Eye (tissue), 1 donor: Measurements from ENCODE around the gene SUDS3.
"Not testable (repeated sequence)": the region's sequence is repeated elsewhere in the genome, so short reads cannot be mapped to it uniquely, and the experiment has no call there.

Experiments
- DNase-seq: peaks from one replicate; pipeline ENCODE4 v3.0.0-alpha.2; 2015

SUDS3 gene, protein sequence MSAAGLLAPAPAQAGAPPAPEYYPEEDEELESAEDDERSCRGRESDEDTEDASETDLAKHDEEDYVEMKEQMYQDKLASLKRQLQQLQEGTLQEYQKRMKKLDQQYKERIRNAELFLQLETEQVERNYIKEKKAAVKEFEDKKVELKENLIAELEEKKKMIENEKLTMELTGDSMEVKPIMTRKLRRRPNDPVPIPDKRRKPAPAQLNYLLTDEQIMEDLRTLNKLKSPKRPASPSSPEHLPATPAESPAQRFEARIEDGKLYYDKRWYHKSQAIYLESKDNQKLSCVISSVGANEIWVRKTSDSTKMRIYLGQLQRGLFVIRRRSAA

DNA sequence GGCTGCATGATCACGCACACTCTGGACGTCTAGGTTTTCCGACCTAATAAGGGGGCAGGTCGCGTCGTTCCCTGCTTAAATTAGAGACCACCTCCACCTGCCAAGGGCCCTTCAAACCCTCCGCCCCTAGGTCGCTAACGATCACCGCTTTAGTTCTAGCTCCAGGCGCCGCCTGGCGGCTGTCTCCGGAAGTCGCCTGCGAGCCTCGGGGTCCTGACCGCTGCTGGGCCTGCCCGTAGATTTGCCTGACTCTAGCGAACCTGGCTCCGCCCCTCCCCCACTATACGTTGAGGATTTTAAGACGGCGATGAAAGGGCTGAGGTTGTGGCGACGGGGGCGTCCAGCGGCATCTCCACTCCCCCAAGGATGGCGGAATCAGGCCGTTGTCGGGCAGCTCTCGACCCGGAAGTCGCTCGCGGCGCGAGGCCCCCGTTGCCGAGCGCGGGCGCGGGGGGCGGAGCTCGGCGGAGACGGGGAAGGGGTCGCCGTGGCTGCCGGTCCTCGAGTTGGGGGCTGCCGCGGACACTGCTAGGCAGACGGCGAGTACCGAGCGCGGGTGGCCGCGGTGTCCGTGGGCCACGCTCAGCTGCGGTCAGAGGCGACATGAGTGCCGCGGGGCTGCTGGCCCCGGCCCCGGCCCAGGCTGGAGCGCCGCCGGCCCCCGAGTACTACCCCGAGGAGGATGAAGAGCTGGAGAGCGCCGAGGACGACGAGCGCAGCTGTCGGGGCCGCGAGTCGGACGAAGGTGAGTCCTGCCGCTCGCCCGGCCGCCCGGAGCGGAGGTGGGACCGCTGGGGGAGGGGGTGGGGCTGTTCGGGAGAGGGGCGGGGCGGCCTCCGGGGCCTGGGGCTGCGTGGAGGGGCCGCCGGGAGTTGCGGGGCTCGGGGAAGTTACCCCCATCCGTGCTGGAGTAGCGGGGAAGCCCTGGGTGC lies at the start of gene SUDS3:
Gene SUDS3 (plus strand): TSS at position 467 of the 932 bp plus-strand sequence. CDS start 137 bp downstream, at position 604.
- DNase-seq: peak; percentile 97

GRCh38 chr12:118326991-118327390 lies 49.4 kb upstream of the SUDS3 start:
- DNase-seq: peak; percentile 14

GRCh38 chr12:118327391-118327790 lies 49.0 kb upstream of the SUDS3 start:
- peak; percentile 10 for DNase-seq

- DNase-seq: no peak
Observed at GRCh38 chr12:118328486-118329330, 47.6 kb upstream of the SUDS3 start.

- peak; percentile 14 for DNase-seq
Observed at GRCh38 chr12:118330421-118331018, 45.8 kb upstream of the SUDS3 start.

- DNase-seq: no peak
Observed at GRCh38 chr12:118332511-118332910, 43.8 kb upstream of the SUDS3 start.

DNA sequence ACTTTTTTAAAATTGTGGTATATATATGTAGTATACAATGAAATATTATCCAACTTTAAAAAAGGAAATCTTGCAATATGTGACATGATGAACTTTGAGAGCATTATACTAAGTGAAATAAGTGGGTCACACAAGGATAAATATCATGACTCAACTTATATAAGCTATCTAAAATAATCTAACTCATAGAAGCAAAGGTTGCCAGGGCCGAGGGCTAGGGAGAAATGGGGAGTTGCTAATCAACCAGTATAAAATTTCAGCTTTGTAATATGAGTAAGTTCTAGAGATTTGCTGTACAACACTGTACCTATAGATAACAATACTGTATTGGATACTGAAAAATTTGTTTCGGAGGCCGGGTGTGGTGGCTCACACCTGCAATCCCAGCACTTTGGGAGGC lies 42.1 kb upstream of the SUDS3 start:
- no peak for DNase-seq

DNA sequence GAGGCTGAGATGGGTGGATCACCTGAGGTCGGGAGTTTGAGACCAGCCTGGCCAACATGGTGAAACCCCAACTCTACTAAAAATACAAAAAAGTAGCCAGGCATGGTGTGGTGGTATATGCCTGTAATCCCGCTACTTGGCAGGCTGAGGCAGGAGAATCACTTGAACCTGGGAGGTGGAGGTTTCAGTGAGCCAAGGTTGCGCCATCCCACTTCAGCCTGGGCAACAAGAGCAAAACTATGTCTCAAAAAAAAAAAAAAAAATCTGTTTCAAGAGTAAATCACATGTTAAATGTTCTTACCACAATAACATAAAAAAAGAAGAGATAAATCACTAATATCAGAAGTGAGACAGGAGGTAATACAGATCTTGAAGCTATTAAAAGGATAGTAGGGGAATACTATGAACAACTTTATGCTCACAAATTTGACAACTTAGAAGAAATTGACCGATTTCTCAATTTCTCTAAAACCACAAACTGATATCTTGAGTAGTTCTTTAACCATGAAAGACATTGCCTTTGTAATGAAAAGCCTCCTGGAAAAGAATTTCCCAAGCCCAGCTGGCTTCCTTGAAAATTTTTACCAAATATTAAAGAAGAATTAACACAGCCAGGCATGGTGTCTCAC lies 41.3 kb upstream of the SUDS3 start:
- no peak for DNase-seq

DNA sequence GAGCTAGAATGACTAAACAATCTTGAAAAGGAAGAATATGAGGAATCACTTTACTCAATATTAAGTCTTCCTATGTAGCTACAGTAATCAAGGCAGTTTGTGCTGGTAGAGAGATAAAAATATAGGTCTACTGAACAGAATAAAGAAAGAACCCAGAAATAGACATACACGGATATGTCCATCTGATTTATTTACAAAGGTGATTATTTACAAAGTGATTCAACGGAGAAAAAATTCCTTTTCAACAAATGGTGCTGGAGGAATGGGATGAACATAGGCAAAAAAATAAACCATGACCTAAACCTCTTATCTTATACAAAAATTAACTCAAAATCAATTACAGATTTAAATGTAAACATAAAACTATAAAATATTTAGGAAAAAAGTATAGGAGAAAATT lies 40.2 kb upstream of the SUDS3 start:
- no peak for DNase-seq

- no peak for DNase-seq
Observed at GRCh38 chr12:118337194-118337838, 39.0 kb upstream of the SUDS3 start.

- no peak for DNase-seq
Observed at GRCh38 chr12:118342090-118342489, 34.3 kb upstream of the SUDS3 start.

DNA sequence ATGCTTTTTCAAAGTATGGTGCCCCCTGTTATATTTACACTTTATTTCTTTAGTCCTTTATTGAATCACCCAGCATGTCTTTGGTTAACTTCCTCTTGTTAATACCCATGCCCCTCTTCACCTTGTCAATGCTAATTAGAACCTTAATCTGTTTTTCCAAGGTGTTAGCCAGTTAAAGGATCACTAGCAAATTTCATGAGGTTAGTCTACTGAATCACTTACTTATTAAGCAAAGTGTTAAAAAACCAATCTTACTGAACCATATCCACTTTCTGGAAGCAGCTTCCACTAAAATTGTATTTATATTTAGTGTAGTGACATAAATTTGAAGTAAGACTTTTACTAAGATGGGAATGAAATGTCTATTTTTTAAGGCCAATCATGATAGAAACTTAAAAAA lies 31.5 kb upstream of the SUDS3 start:
- DNase-seq: no peak

DNA sequence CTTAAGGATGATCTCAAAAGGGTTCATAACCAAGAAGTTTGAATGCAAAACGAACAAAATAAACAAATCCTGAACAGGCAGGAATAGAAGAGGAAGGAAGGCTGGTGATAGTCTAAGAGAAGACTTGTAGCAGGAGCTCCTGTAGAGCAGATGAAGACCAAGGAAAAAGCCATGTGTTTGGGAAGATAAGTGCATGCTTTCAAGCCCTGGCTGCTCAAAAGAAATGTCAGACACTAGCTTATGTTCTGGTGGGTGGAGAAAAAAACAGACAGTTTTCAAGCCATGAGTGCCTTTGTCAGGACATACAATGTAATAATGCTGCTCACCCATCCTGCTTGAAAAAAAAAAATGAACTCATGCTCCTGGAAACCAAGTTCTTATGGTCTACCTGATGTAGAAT lies 31.0 kb upstream of the SUDS3 start:
- DNase-seq: no peak

GRCh38 chr12:118346895-118347294 lies 29.5 kb upstream of the SUDS3 start:
- DNase-seq: no peak

GRCh38 chr12:118347916-118348315 lies 28.4 kb upstream of the SUDS3 start:
- DNase-seq: no peak

GRCh38 chr12:118350908-118351559 lies 25.3 kb upstream of the SUDS3 start:
- DNase-seq: no peak

DNA sequence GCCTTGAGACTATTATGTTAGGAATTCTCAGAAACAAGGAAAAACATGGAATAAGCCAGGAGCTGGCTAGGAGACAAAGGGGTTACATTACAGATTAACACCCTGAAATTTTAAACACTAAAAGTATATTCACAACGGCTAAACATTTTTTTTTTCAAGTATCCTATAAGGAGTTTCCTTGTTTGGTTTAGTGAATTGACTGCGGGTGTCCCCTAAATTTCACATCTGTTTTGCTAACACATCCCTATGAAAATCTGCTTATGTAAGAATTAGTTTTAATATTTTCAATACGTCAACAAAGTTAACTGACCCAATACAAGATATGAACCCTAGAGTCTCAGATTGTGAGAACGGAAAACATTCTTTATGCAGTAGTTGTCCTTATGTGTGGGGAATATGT lies 22.6 kb upstream of the SUDS3 start:
- DNase-seq: no peak

DNA sequence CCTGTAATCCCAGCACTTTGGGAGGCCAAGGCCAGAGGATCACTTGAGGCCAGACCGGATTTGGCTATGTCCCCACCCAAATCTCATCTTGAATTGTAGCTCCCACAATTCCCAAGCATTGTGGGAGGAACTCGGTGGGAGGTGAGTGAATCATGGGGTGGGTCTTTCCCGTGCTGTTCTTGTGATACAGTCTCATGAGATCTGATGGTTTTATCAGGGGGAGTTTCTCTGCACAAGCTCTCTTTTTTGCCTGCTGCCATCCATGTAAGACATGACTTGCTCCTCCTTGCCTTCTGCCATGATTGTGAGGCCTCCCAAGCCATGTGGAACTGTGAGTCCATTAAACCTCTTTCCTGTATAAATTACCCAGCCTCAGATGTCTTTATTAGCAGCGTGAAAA lies 21.9 kb upstream of the SUDS3 start:
- DNase-seq: not testable (repeated sequence)

DNA sequence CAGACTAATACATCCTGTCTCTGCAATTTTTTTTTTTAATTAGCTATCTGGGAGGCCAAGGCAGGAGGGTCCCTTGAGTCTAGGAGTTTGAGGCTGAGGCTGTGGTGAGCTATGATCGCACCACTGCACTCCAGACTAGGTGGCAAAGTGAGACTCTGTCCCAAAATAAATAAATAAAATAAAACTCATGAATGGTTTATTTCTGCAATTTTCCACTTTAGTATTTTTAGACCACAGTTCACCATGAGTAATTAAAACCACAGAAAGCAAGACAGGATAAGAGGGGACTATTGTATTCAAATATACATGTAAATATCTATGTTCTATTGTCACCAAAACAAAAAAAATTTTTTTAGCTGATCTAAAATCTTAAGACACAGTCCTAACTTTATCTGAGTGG lies 21.5 kb upstream of the SUDS3 start:
- no peak for DNase-seq

- DNase-seq: no peak
Observed at GRCh38 chr12:118355843-118356242, 20.5 kb upstream of the SUDS3 start.

DNA sequence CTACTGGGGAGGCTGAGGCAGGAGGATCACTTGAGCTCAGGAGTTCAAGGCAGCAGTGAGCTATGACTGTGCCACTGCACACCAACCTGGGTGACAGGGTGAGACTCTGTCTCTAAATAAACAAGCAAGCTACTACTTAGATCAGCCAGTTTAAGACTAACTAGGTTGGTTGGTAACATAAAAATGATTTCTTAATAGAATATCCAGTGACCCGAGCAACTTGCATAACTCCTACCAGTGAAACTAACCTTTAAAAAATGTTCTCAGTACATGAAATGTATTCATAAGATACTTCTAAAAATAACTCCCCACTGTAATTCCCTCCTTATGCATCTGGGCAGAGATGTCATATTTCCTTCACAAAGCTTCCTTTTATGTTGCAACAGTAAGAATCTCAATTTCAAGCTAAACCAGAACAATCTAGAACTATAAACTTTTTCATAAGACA lies 19.5 kb upstream of the SUDS3 start:
- DNase-seq: peak; percentile 19
